Measurements from ENCODE around the gene DTHD1.

Gene DTHD1

DNA sequence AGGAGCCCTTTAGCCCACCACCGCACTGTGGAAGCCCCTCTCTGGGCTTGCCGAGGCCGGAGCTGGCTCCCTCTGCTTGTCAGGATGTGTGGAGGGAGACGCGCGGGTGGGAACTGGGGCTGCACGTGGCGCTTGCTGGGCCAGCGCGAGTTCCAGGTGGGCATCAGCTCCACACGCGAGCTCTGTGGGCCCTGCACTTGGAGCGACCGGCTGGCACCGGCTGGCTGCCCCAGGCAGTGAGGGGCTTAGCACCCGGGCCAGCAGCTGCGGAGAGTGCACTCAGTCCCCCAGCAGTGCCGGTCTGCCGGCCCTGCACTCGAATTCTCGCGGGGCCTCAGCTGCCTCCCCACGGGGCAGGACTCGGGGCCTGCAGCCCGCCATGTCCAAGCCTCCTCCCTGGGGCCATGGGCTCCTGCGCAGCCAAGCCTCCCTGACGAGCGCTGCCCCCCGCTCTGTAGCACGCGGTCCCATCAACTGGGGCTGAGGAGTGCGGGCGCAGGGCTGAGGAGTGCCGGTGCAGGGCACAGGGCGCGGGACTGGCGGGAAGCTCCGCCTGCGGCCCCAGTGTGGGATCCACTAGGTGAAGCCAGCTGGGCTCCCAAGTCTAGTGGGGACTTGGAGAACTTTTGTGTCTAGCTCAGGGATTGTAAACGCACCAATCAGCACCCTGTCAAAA is 93.6 kb downstream of the DTHD1 start:
- Histone ChIP-seq H3K9me3 (ENCODE audit: control insufficient read depth, low read length) (no peaks in the 10 kb centered on the region), H3K9ac (ENCODE audit: low read length) (no peak overlapping the region), H3K4me3 (ENCODE audit: low read length) (no peak overlapping the region), H3K36me3 (ENCODE audit: control insufficient read depth, insufficient read depth, low read length) (no peaks in the 10 kb centered on the region), H3K4me1 (ENCODE audit: control insufficient read depth, insufficient read depth, low read length) (no peaks in the 10 kb centered on the region), H3K27me3 (ENCODE audit: control insufficient read depth, insufficient read depth, low read length) (no peaks in the 10 kb centered on the region)

DNA sequence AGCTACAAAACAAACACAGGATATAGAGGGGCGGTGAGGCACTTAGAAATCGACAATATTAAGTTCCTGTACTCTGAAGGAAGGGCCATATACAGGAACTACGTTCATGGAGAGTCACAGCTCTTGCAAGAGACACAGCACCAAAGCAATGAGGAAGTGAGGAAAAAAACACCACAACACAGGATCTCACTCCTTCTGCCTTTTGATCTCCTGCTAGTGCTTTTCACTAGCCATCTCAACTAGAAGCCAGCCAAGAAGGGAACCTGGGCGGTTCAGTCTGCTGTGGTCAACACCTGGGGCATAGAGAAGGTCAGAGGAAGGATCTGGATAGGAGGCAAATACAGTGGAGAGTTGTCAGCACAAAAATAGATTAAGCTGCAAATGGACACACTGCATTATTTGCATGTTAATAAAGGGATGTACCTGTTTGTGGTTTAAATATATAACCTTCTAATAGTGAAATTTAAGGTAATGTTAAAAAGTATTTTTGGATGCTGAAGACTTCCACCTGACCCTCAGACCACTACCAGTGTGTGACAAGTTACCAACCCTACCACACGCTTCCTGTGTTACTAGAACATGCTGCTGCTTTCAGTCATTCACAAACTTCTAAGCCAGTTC is 104.6 kb downstream of the DTHD1 start:
- Histone ChIP-seq H3K9ac (ENCODE audit: low read length) (no peak overlapping the region), H3K4me3 (ENCODE audit: low read length) (no peak overlapping the region), H3K4me1 (ENCODE audit: control insufficient read depth, insufficient read depth, low read length) (no peaks in the 10 kb centered on the region), H3K9me3 (ENCODE audit: control insufficient read depth, low read length) (no peaks in the 10 kb centered on the region), H3K36me3 (ENCODE audit: control insufficient read depth, insufficient read depth, low read length) (no peaks in the 10 kb centered on the region), H3K27me3 (ENCODE audit: control insufficient read depth, insufficient read depth, low read length) (no peaks in the 10 kb centered on the region)

GRCh38 chr4:36386691-36387090 is 105.3 kb downstream of the DTHD1 start:
- Histone ChIP-seq H3K36me3 (ENCODE audit: control insufficient read depth, insufficient read depth, low read length) (no peaks in the 10 kb centered on the region), H3K9ac (ENCODE audit: low read length) (no peak overlapping the region), H3K27me3 (ENCODE audit: control insufficient read depth, insufficient read depth, low read length) (no peaks in the 10 kb centered on the region), H3K4me3 (ENCODE audit: low read length) (no peak overlapping the region), H3K4me1 (ENCODE audit: control insufficient read depth, insufficient read depth, low read length) (no peaks in the 10 kb centered on the region), H3K9me3 (ENCODE audit: control insufficient read depth, low read length) (no peaks in the 10 kb centered on the region)

DNA sequence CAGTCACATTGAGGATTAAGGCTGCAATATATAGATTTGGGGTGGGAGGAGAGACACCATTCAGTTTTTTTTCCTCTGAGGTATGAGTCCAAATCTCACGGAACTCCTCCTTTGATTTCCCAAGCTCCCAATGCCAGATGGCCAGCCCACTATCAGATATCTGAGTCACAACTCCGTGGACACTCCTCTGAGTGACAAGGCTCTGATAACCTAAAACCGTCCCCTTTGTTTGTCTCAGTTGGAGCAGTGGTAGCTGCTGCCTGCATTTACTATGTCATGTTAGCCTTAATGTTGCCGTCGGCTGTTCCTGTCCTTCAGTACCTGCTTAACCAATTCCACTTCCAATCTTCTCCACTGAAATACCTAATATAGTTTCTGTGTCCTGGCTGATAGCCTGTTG is 107.3 kb downstream of the DTHD1 start:
- no peaks in the 10 kb centered on the region for H3K36me3 ChIP-seq (ENCODE audit: control insufficient read depth, insufficient read depth, low read length)
- no peaks in the 10 kb centered on the region for H3K27me3 ChIP-seq (ENCODE audit: control insufficient read depth, insufficient read depth, low read length)
- no peaks in the 10 kb centered on the region for H3K9me3 ChIP-seq (ENCODE audit: control insufficient read depth, low read length)
- no peaks in the 10 kb centered on the region for H3K4me1 ChIP-seq (ENCODE audit: control insufficient read depth, insufficient read depth, low read length)
- H3K4me3 ChIP-seq (ENCODE audit: low read length) = no peak overlapping the region
- H3K9ac ChIP-seq (ENCODE audit: low read length) = no peak overlapping the region

DNA sequence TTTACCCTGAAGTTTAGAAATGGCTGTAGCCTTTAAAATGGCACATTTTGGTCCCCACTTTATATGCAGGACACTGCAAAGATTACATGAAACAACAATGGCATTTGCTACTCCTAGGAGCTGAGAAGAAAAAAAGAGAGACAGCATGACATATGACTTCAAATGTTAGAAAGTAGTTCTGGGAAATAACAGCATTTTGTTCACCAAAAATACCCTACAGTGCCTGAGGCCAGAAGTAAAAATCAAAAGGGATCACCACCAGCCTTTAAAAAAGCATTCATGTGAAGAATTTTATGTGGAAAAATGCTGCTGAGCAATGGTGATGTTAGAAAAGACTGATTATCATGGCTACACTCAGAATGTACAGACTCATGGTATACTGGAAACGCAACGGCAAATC is 110.0 kb downstream of the DTHD1 start:
- H3K4me1 ChIP-seq (ENCODE audit: control insufficient read depth, insufficient read depth, low read length) = no peaks in the 10 kb centered on the region
- no peak overlapping the region for H3K4me3 ChIP-seq (ENCODE audit: low read length)
- H3K9ac ChIP-seq (ENCODE audit: low read length) = no peak overlapping the region
- H3K9me3 ChIP-seq (ENCODE audit: control insufficient read depth, low read length) = no peaks in the 10 kb centered on the region
- H3K36me3 ChIP-seq (ENCODE audit: control insufficient read depth, insufficient read depth, low read length) = no peaks in the 10 kb centered on the region
- no peaks in the 10 kb centered on the region for H3K27me3 ChIP-seq (ENCODE audit: control insufficient read depth, insufficient read depth, low read length)

- H3K9ac ChIP-seq (ENCODE audit: low read length) = no peak overlapping the region
- H3K9me3 ChIP-seq (ENCODE audit: control insufficient read depth, low read length) = no peaks in the 10 kb centered on the region
- H3K4me1 ChIP-seq (ENCODE audit: control insufficient read depth, insufficient read depth, low read length) = no peaks in the 10 kb centered on the region
- no peak overlapping the region for H3K4me3 ChIP-seq (ENCODE audit: low read length)
- H3K27me3 ChIP-seq (ENCODE audit: control insufficient read depth, insufficient read depth, low read length) = no peaks in the 10 kb centered on the region
- no peaks in the 10 kb centered on the region for H3K36me3 ChIP-seq (ENCODE audit: control insufficient read depth, insufficient read depth, low read length)
These were observed 110.6 kb downstream of the DTHD1 start for GRCh38 chr4:36392024-36392423.

- Histone ChIP-seq H3K36me3 (ENCODE audit: control insufficient read depth, insufficient read depth, low read length) (no peaks in the 10 kb centered on the region), H3K9me3 (ENCODE audit: control insufficient read depth, low read length) (no peaks in the 10 kb centered on the region), H3K27me3 (ENCODE audit: control insufficient read depth, insufficient read depth, low read length) (no peaks in the 10 kb centered on the region), H3K4me1 (ENCODE audit: control insufficient read depth, insufficient read depth, low read length) (no peaks in the 10 kb centered on the region), H3K4me3 (ENCODE audit: low read length) (no peak overlapping the region), H3K9ac (ENCODE audit: low read length) (no peak overlapping the region)
These were observed 111.5 kb downstream of the DTHD1 start for GRCh38 chr4:36392916-36393315.
